IMR-90 (cell line): ENCODE results near the gene GRK2. TPM values are rescaled to one million over a fixed set of nuclear protein-coding genes. Genes with fewer than 3 reads are reported as not detected.

Experiments used
- ATAC-seq: fragments of 200-7000 bp; cut with Tn5 transposase; 2 replicates; pipeline ENCODE4 v1.9.1; 2020; ENCODE audit warnings: low read depth, mild to moderate bottlenecking, moderate library complexity
- BruUV-seq: library from RNA; stranded (reverse); fragments of 400-500 nt; replicated peaks from 2 replicates; lab custom pipeline; 2021; lab: Mats Ljungman, UMichigan
- CTCF ChIA-PET: fragments of 300-600 bp; formaldehyde crosslinking; extraction: SDS; loops from one replicate; lab custom pipeline; 2021; ENCODE audit warnings: antibody characterized with exemption; lab: Yijun Ruan, JAX
- POLR2A ChIA-PET: fragments of 300-600 bp; sonication (Branson Sonifier 250); formaldehyde crosslinking; loops from one replicate; lab custom pipeline; 2022; ENCODE audit warnings: antibody characterized with exemption; ENCODE audit not compliant: unreplicated experiment; lab: Charles Lee
- DNase-seq: peaks from one replicate; pipeline ENCODE4 v3.0.0; 2013
- H2AFZ ChIP-seq: replicated peaks from 2 replicates; pipeline ENCODE3; 2013; ENCODE audit warnings: low read length, mild to moderate bottlenecking; ENCODE audit not compliant: poor library complexity
- H2AK5ac ChIP-seq: 2 replicates; pipeline ENCODE4 v1.6.1; 2013; ENCODE audit warnings: low read depth, low read length, inconsistent platforms
- H2AK9ac ChIP-seq: replicated peaks from 2 replicates; pipeline ENCODE3; 2013; ENCODE audit warnings: mild to moderate bottlenecking, low read depth, low read length, moderate library complexity; ENCODE audit not compliant: poor library complexity
- H2BK120ac ChIP-seq: 2 replicates; pipeline ENCODE4 v1.6.1; 2013; ENCODE audit warnings: low read depth, low read length, inconsistent platforms
- H2BK15ac ChIP-seq: 3 replicates; pipeline ENCODE4 v1.6.1; 2013; ENCODE audit warnings: low read depth, low read length, inconsistent platforms
- H2BK20ac ChIP-seq: 2 replicates; pipeline ENCODE4 v1.6.1; 2013; ENCODE audit warnings: low read depth, mild to moderate bottlenecking, inconsistent platforms, low read length, moderate library complexity
- H2BK5ac ChIP-seq: 2 replicates; pipeline ENCODE4 v1.6.1; 2013; ENCODE audit warnings: mild to moderate bottlenecking, low read depth, low read length, inconsistent platforms; ENCODE audit not compliant: poor library complexity, severe bottlenecking
- H3K14ac ChIP-seq: replicated peaks from 2 replicates; pipeline ENCODE4 v1.6.1; 2013; ENCODE audit warnings: low read depth, low read length, inconsistent platforms
- H3K18ac ChIP-seq: 2 replicates; pipeline ENCODE4 v1.6.1; 2013; ENCODE audit warnings: low read depth, low read length, control low read depth
- H3K23ac ChIP-seq: 2 replicates; pipeline ENCODE4 v1.6.1; 2013; ENCODE audit warnings: low read depth, low read length, inconsistent platforms
- H3K27ac ChIP-seq: 2 replicates; pipeline ENCODE4 v1.5.1; 2013; ENCODE audit warnings: mild to moderate bottlenecking, control low read depth, low read length; ENCODE audit not compliant: insufficient read depth
- H3K27me3 ChIP-seq: 2 replicates; pipeline ENCODE4 v1.6.1; 2013; ENCODE audit warnings: low read length; ENCODE audit not compliant: control insufficient read depth, insufficient read depth
- H3K36me3 ChIP-seq: 2 replicates; pipeline ENCODE4 v1.6.1; 2013; ENCODE audit warnings: low read length, mixed read lengths; ENCODE audit not compliant: control insufficient read depth, insufficient read depth
- H3K4ac ChIP-seq: 2 replicates; pipeline ENCODE4 v1.6.1; 2013; ENCODE audit warnings: low read depth, low read length, inconsistent platforms
- H3K4me1 ChIP-seq: 2 replicates; pipeline ENCODE4 v1.6.1; 2013; ENCODE audit warnings: low read length, mixed read lengths; ENCODE audit not compliant: control insufficient read depth, insufficient read depth
- H3K4me2 ChIP-seq: 2 replicates; pipeline ENCODE4 v1.6.1; 2013; ENCODE audit warnings: low read depth, mild to moderate bottlenecking, control low read depth, low read length, moderate library complexity
- H3K4me3 ChIP-seq: 2 replicates; pipeline ENCODE4 v1.5.1; 2013; ENCODE audit warnings: low read depth, mild to moderate bottlenecking, control low read depth, low read length, moderate library complexity; ENCODE audit not compliant: insufficient read depth
- H3K56ac ChIP-seq: 2 replicates; pipeline ENCODE4 v1.6.1; 2013; ENCODE audit warnings: low read length, inconsistent platforms; ENCODE audit not compliant: insufficient read depth; ENCODE audit errors: extremely low read depth
- H3K79me1 ChIP-seq, 2 experiments: 2 replicates each; pipeline ENCODE4 v1.6.1; 2013; ENCODE audit warnings: low read length in 2 of 2, inconsistent platforms in 1 of 2, low read depth in 1 of 2
- H3K9ac ChIP-seq: 2 replicates; pipeline ENCODE4 v1.6.1; 2013; ENCODE audit warnings: low read depth, low read length, control low read depth
- H3K9me1 ChIP-seq: 2 replicates; pipeline ENCODE4 v1.6.1; 2013; ENCODE audit warnings: low read length, inconsistent platforms; ENCODE audit not compliant: insufficient read depth
- H3K9me3 ChIP-seq: 2 replicates; pipeline ENCODE4 v1.6.1; 2013; ENCODE audit warnings: low read length; ENCODE audit not compliant: control insufficient read depth, insufficient read depth
- H4K20me1 ChIP-seq: 2 replicates; pipeline ENCODE4 v1.6.1; 2013; ENCODE audit warnings: low read length, inconsistent platforms; ENCODE audit not compliant: insufficient read depth
- H4K5ac ChIP-seq: 2 replicates; pipeline ENCODE4 v1.6.1; 2013; ENCODE audit warnings: mild to moderate bottlenecking, low read depth, low read length, control low read depth
- H4K8ac ChIP-seq, 2 experiments: 2 replicates each; pipeline ENCODE4 v1.6.1; 2013; ENCODE audit warnings: low read depth in 2 of 2, low read length in 2 of 2, control low read depth in 1 of 2, inconsistent platforms in 1 of 2
- H4K91ac ChIP-seq: 2 replicates; pipeline ENCODE4 v1.6.1; 2013; ENCODE audit warnings: low read depth, low read length, inconsistent platforms; ENCODE audit not compliant: insufficient read depth
- BHLHE40 ChIP-seq: fragments of 150-350 bp; IDR thresholded peaks from 2 replicates; pipeline ENCODE4 v1.6.1; 2016; ENCODE audit warnings: mild to moderate bottlenecking, low read depth, low read length
- CEBPB ChIP-seq: IDR thresholded peaks from 2 replicates; pipeline ENCODE4 v1.6.1; 2012; ENCODE audit warnings: low read depth, low read length, improper control_type of control experiment
- FOS ChIP-seq: fragments of 150-350 bp; IDR thresholded peaks from 2 replicates; pipeline ENCODE4 v1.6.1; 2016; ENCODE audit warnings: low read depth, low read length
- MAZ ChIP-seq: IDR thresholded peaks from 2 replicates; pipeline ENCODE4 v1.6.1; 2012; ENCODE audit warnings: low read depth, mild to moderate bottlenecking, low read length, improper control_type of control experiment, moderate library complexity, borderline replicate concordance
- NFE2L2 ChIP-seq: fragments of 150-350 bp; IDR thresholded peaks from 2 replicates; pipeline ENCODE4 v1.6.1; 2016; ENCODE audit warnings: low read depth, mild to moderate bottlenecking, low read length
- POLR2A ChIP-seq: IDR thresholded peaks from 2 replicates; pipeline ENCODE4 v1.6.1; 2012; ENCODE audit warnings: mild to moderate bottlenecking, low read depth, low read length
- RAD21 ChIP-seq: IDR thresholded peaks from 2 replicates; pipeline ENCODE4 v1.6.1; 2012; ENCODE audit warnings: low read length, improper control_type of control experiment
- RCOR1 ChIP-seq: IDR thresholded peaks from 2 replicates; pipeline ENCODE4 v1.6.1; 2012; ENCODE audit warnings: mild to moderate bottlenecking, low read length, improper control_type of control experiment; ENCODE audit not compliant: insufficient replicate concordance
- SMC3 ChIP-seq: fragments of 150-350 bp; IDR thresholded peaks from 2 replicates; pipeline ENCODE4 v1.6.1; 2016; ENCODE audit warnings: low read depth, mild to moderate bottlenecking, antibody characterized with exemption, low read length, moderate library complexity
- WGBS, 2 experiments: methylation state at CpG; one replicate each; pipeline versions ENCODE4 v1.1.5 to v1.1.7; 2013; ENCODE audit warnings: missing lambda C conversion rate in 2 of 2; ENCODE audit not compliant: insufficient read length in 1 of 2; ENCODE audit errors: extremely low coverage in 2 of 2; 5-methylcytosine and 5-hydroxymethylcytosine counted together
- dilution Hi-C: fragments of 300-500 bp; cut with HindIII; formaldehyde crosslinking; loops from one replicate; pipeline ENCODE4 v1.14.3; 2018; ENCODE audit warnings: low sequenced_read_pairs; ENCODE audit not compliant: unreplicated experiment
- in situ Hi-C: fragments of 300-500 bp; cut with MboI; formaldehyde crosslinking; loops from 3 replicates; pipeline ENCODE4 v1.14.3; 2019; ENCODE audit warnings: low sequenced_read_pairs, inconsistent platforms, mixed read lengths
- intact Hi-C: fragments of 100-400 bp; cut with micrococcal nuclease; formaldehyde crosslinking; loops from 2 replicates; pipeline ENCODE4 v1.10.0; 2022
- polyA plus RNA-seq, 3 experiments: library from polyadenylated mRNA; depleted of rRNA; stranded (reverse); fragments of >200 nt; gene quantifications; 2 replicates each; pipeline ENCODE4 v1.2.3, GENCODE V29; 2012; ENCODE audit warnings: low replicate concordance in 1 of 3
- total RNA-seq: library from RNA; depleted of rRNA; stranded (reverse); fragments of >200 nt; gene quantifications from 2 replicates; pipeline ENCODE4 v1.2.3, GENCODE V29; 2012
- TF ChIP-seq, protein P1 (sequence below): conservative IDR thresholded peaks from 2 replicates; pipeline ENCODE4 v1.5.1; 2012; ENCODE audit warnings: mild to moderate bottlenecking, low read depth, low read length, improper control_type of control experiment
- TF ChIP-seq, protein P2 (sequence below): fragments of 150-350 bp; IDR thresholded peaks from 2 replicates; pipeline ENCODE4 v1.6.1; 2017; ENCODE audit warnings: mild to moderate bottlenecking, antibody characterized with exemption, low read length, low read depth

The GRK2 gene
- total and polyA plus RNA-seq, 2 of the 4 experiments (the other 2 are of a cell fraction), result 26.7 to 41.8 TPM

DNA sequence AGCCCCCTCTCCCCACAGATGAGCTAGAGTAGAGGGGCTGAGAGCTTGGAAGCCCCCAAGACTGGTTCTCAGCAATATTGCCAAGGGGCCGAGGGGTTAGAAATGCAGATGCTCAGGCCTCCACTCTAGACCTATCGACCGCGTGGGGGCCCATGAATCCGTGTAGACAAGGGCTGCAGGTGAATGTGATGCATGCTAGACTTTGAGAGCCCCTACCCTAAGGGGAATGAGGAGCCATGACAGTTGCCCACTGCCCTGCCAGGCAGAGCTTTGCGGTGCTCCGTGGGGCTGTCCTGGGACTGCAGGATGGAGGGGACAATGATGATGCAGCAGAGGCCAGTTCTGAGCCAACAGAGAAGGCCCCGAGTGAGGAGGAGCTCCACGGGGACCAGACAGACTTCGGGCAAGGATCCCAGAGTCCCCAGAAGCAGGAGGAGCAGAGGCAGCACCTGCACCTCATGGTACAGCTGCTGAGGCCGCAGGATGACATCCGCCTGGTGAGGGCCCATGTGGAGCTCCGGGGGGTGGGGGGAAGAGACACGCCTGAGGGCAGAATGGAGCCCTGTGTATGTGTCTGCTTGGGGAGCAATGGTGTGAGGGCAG is 38.3 kb downstream of the GRK2 start (continued):
- no peak for TF ChIP-seq CEBPB

DNA sequence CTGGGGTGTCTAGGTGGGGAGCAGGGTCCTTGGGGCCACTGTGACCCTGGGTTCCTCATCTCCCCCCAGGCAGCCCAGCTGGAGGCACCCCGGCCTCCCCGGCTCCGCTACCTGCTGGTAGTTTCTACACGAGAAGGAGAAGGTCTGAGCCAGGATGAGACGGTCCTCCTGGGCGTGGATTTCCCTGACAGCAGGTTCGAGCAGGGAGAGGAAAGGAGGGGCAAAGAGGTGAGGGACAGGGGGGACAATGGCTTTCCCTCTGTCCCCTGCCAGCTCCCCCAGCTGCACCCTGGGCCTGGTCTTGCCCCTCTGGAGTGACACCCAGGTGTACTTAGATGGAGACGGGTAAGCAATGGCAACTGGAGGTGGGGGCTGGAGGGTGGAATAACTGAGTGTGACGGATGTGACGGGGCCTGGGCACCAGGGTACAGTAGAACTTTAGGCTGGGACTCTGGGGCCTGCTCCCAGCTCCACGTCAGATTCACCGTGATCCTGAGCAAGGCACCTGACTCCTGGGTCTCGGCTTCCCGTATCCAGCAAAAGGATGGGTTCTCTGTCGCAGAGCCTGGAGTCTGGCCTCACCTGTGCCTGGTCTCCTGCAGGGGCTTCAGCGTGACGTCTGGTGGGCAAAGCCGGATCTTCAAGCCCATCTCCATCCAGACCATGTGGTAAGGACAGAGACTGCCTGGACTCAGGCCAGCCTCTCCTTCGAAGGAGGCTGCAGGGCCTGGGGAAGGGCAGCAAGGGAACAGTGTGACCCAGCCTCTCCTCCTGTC is 40.7 kb downstream of the GRK2 start:
- Histone ChIP-seq H3K9me1 (no peaks in the 10 kb centered on the region), H3K4me2 (no peak overlapping the region), H3K18ac (no peak overlapping the region), H4K5ac (no peak overlapping the region), H2AFZ (no peak overlapping the region), H3K9me3 (no peaks in the 10 kb centered on the region), H2BK20ac (no peak overlapping the region), H3K36me3 (peaks cover 34% of the 10 kb centered on the region), H3K27me3 (no peaks in the 10 kb centered on the region), H3K4me3 (no peak overlapping the region), H3K4me1 (peaks cover 17% of the 10 kb centered on the region), H3K27ac (no peak overlapping the region), H2BK15ac (no peak overlapping the region), H2AK9ac (no peak overlapping the region), H3K79me1 (peaks cover 2 to 18% of the 10 kb centered on the region in 2 experiments; a peak in 2 of 4 replicates), H3K56ac (no peak overlapping the region), H2BK120ac (no peak overlapping the region), H3K23ac (no peak overlapping the region), H4K20me1 (0 out of 2 replicates have a peak, but pooled peaks cover 4% of the 10 kb centered on the region), H3K14ac (no peak overlapping the region), H4K8ac (no peak overlapping the region), H2BK5ac (no peak overlapping the region), H3K9ac (no peak overlapping the region), H3K4ac (no peak overlapping the region), H4K91ac (no peak overlapping the region), H2AK5ac (no peak overlapping the region)
- POLR2A ChIA-PET, result no interaction called here
- TF ChIP-seq SMC3 (no peak), NFE2L2 (no peak), BHLHE40 (no peak), FOS (no peak), RAD21 (no peak), RCOR1 (no peak), MAZ (no peak), POLR2A (no peak)
- TF ChIP-seq, protein P1, sequence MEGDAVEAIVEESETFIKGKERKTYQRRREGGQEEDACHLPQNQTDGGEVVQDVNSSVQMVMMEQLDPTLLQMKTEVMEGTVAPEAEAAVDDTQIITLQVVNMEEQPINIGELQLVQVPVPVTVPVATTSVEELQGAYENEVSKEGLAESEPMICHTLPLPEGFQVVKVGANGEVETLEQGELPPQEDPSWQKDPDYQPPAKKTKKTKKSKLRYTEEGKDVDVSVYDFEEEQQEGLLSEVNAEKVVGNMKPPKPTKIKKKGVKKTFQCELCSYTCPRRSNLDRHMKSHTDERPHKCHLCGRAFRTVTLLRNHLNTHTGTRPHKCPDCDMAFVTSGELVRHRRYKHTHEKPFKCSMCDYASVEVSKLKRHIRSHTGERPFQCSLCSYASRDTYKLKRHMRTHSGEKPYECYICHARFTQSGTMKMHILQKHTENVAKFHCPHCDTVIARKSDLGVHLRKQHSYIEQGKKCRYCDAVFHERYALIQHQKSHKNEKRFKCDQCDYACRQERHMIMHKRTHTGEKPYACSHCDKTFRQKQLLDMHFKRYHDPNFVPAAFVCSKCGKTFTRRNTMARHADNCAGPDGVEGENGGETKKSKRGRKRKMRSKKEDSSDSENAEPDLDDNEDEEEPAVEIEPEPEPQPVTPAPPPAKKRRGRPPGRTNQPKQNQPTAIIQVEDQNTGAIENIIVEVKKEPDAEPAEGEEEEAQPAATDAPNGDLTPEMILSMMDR, result no peak
- TF ChIP-seq, protein P2, sequence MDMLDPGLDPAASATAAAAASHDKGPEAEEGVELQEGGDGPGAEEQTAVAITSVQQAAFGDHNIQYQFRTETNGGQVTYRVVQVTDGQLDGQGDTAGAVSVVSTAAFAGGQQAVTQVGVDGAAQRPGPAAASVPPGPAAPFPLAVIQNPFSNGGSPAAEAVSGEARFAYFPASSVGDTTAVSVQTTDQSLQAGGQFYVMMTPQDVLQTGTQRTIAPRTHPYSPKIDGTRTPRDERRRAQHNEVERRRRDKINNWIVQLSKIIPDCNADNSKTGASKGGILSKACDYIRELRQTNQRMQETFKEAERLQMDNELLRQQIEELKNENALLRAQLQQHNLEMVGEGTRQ, result no peak
- DNase-seq (no peak), ATAC-seq (no peak)
- BruUV-seq, result no TSS peak
- in situ Hi-C loops, result no loop called here
- CTCF ChIA-PET, result no interaction called here
- 100% methylated on average over 4 of the region's 19 CpGs; no CpG with 5 or more reads in 1 of the 2 experiments for WGBS, 2 experiments
- dilution Hi-C loops, result no loop called here
- intact Hi-C loops, result no loop called here
